OCI-LY7 (cell line): ENCODE measurements around the gene DGKE.

Source experiments
- EZH2phosphoT487 ChIP-seq: fragments of 200-600 bp; sonication (generic); IDR thresholded peaks from 2 replicates; pipeline ENCODE4 v1.6.1; 2018; ENCODE audit warnings: low read depth, borderline replicate concordance, mild to moderate bottlenecking, mixed run types, antibody characterized with exemption, low read length, moderate library complexity, mixed read lengths
- TF ChIP-seq, protein P1 (sequence below): fragments of 200-600 bp; sonication (generic); conservative IDR thresholded peaks from 2 replicates; pipeline ENCODE4 v1.5.1; 2014; ENCODE audit warnings: mild to moderate bottlenecking, antibody characterized with exemption, low read length, moderate library complexity, mixed read lengths

DNA sequence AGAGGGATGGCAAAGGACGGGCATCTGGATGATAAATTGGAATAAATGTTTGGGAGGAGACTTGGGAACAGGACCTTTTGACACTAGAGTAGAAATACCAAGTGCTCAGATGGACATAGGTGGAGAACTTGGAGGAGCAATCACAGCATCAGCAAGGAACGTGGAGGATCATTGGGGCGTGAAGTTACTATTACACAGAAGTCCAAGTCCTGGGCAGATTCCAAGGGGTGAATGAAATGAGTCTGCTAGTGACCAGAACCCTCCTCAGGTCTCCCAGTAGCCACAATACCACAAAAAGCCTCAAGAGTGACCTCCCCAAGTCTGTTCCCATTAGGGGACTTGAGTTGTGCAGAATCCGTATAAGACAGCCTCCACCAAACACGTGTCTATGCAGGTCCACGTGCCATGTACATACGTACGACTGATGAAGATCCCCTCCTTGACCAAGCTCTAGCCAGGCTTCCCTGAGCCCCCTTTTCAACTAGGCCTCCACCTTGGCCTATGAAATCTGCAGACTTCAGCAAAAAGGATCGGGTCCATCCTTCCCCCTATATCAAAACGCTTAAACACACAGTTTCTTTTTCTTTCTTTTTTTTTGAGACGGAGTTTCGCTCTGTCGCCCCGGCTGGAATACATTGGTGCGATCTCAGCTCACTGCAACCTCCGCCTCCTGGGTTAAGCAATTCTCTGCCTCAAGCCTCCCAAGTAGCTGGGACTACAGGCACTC, 2.4 kb upstream of the DGKE start:
- TF ChIP-seq, protein P1, sequence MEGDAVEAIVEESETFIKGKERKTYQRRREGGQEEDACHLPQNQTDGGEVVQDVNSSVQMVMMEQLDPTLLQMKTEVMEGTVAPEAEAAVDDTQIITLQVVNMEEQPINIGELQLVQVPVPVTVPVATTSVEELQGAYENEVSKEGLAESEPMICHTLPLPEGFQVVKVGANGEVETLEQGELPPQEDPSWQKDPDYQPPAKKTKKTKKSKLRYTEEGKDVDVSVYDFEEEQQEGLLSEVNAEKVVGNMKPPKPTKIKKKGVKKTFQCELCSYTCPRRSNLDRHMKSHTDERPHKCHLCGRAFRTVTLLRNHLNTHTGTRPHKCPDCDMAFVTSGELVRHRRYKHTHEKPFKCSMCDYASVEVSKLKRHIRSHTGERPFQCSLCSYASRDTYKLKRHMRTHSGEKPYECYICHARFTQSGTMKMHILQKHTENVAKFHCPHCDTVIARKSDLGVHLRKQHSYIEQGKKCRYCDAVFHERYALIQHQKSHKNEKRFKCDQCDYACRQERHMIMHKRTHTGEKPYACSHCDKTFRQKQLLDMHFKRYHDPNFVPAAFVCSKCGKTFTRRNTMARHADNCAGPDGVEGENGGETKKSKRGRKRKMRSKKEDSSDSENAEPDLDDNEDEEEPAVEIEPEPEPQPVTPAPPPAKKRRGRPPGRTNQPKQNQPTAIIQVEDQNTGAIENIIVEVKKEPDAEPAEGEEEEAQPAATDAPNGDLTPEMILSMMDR, result no peak
- no peak for TF ChIP-seq EZH2phosphoT487
